ENCODE measurements around the gene HTR6. TPM values are rescaled to one million over a fixed set of nuclear protein-coding genes. Genes with fewer than 3 reads are reported as not detected.
A peak's percentile ranks its signal among the peaks of the same experiment; 100 is the strongest.

HTR6 gene
- total and polyA plus RNA-seq, 3 donors from 2014 or later: 0.21 to 0.68 (median 0.55) TPM

- WGBS, 2 donors: 10 to 11% methylated on average over 15 to 19 of the region's 19 CpGs
- Histone ChIP-seq H3K27ac (no peak overlapping the region), H3K27me3 (no peaks in the 10 kb centered on the region), H3K36me3 (ENCODE audit: low read depth, missing control alignments) (no peaks in the 10 kb centered on the region), H3K9me3 (no peaks in the 10 kb centered on the region), H3K4me3 (no peak overlapping the region), H3K4me1 (peaks cover 9% of the 10 kb centered on the region)
- peak; percentile 89 for DNase-seq
- TF ChIP-seq POLR2A (IDR thresholded peaks at IDR 0.05): no peak
- peak; percentile 61 to 93 (median 83) for TF ChIP-seq CTCF (IDR thresholded peaks at IDR 0.05)
- intact Hi-C loops (cut with DNase I; ENCODE audit: low total_unique reads): no loop called here
Observed at GRCh38 chr1:19704247-19705113, 39.8 kb downstream of the HTR6 start.

GRCh38 chr1:19705464-19705863 lies 40.8 kb downstream of the HTR6 start:
- 78 to 79% methylated on average over 4 of the region's 4 CpGs for WGBS, 2 donors
- intact Hi-C loops (cut with DNase I; ENCODE audit: low total_unique reads): no loop called here
- H3K27ac ChIP-seq: no peak overlapping the region
- H3K4me1 ChIP-seq: peaks cover 9% of the 10 kb centered on the region
- no peak for DNase-seq
- H3K36me3 ChIP-seq (ENCODE audit: low read depth, missing control alignments): no peaks in the 10 kb centered on the region
- TF ChIP-seq CTCF (IDR thresholded peaks at IDR 0.05) (no peak), POLR2A (IDR thresholded peaks at IDR 0.05) (no peak)
- no peak overlapping the region for H3K4me3 ChIP-seq
- no peaks in the 10 kb centered on the region for H3K9me3 ChIP-seq
- H3K27me3 ChIP-seq: no peaks in the 10 kb centered on the region

GRCh38 chr1:19706136-19706535 lies 41.5 kb downstream of the HTR6 start:
- H3K36me3 ChIP-seq (ENCODE audit: low read depth, missing control alignments): no peaks in the 10 kb centered on the region
- no peaks in the 10 kb centered on the region for H3K9me3 ChIP-seq
- intact Hi-C loops (cut with DNase I; ENCODE audit: low total_unique reads): no loop called here
- DNase-seq: no peak
- WGBS, 2 donors: 90 to 98% methylated on average over 4 of the region's 4 CpGs
- no peaks in the 10 kb centered on the region for H3K27me3 ChIP-seq
- TF ChIP-seq POLR2A (IDR thresholded peaks at IDR 0.05) (no peak), CTCF (IDR thresholded peaks at IDR 0.05) (no peak)
- no peak overlapping the region for H3K4me3 ChIP-seq
- H3K27ac ChIP-seq: no peak overlapping the region
- H3K4me1 ChIP-seq: peaks cover 9% of the 10 kb centered on the region

GRCh38 chr1:19708567-19709110 lies 44.0 kb downstream of the HTR6 start:
- Histone ChIP-seq H3K27me3 (no peaks in the 10 kb centered on the region), H3K36me3 (ENCODE audit: low read depth, missing control alignments) (no peaks in the 10 kb centered on the region), H3K27ac (no peak overlapping the region), H3K4me1 (peaks cover 9% of the 10 kb centered on the region), H3K4me3 (no peak overlapping the region), H3K9me3 (no peaks in the 10 kb centered on the region)
- DNase-seq: no peak
- 63 to 78% methylated on average over 8 of the region's 8 CpGs for WGBS, 2 donors
- TF ChIP-seq CTCF (IDR thresholded peaks at IDR 0.05) (no peak), POLR2A (IDR thresholded peaks at IDR 0.05) (no peak)
- intact Hi-C loops (cut with DNase I; ENCODE audit: low total_unique reads): no loop called here
